K562 (cell line): ENCODE results near the gene NAV2. TPM values are rescaled to one million over a fixed set of nuclear protein-coding genes. Genes with fewer than 3 reads are reported as not detected.

Experiments
- ATAC-seq: fragments of 200-7000 bp; cut with Tn5 transposase; 3 replicates; pipeline ENCODE4 v1.9.1; 2020; ENCODE audit warnings: moderate library complexity
- BruUV-seq: library from RNA; stranded (reverse); fragments of 400-500 nt; replicated peaks from 2 replicates; lab custom pipeline; 2021; lab: Mats Ljungman, UMichigan
- CTCF ChIA-PET: fragments of 300-600 bp; formaldehyde crosslinking; extraction: SDS; loops from one replicate; lab custom pipeline; 2021; ENCODE audit warnings: low intra/inter-chr PET ratio; lab: Yijun Ruan, JAX
- POLR2A ChIA-PET: fragments of 300-600, 350-650 bp; sonication (Branson Sonifier 250); formaldehyde crosslinking; extraction: SDS; loops from one replicate; lab custom pipeline; 2021; ENCODE audit warnings: antibody characterized with exemption, inconsistent platforms; lab: Yijun Ruan, JAX
- DNase-seq, 4 experiments: peaks; one replicate each; pipeline versions ENCODE4 v3.0.0 to v3.0.0-alpha.2; 2011 to 2018; ENCODE audit warnings: low spot score in 3 of 4, mixed read lengths in 3 of 4; ENCODE audit errors: extremely low read depth in 1 of 4
- FAIRE-seq: peaks from 2 replicates; lab custom pipeline; 2011; peaks lifted over from hg19 to GRCh38; lab: Jason Lieb, UNC
- H2AFZ ChIP-seq: 2 replicates; pipeline ENCODE4 v1.6.0; 2011; ENCODE audit warnings: low read depth, low read length, control low read depth, inconsistent platforms
- H3K27ac ChIP-seq: fragments of 200-600 bp; 3 replicates; pipeline ENCODE4 v1.8.0; 2011; ENCODE audit warnings: low read depth, mild to moderate bottlenecking, control low read depth, inconsistent platforms, low read length, moderate library complexity, mixed read lengths; ENCODE audit errors: extremely low read depth
- H3K27me3 ChIP-seq, 2 experiments: fragments of 300-600 bp in 1 of 2; 2 replicates in 1 of 2; 3 replicates in 1 of 2; pipeline versions ENCODE4 v1.6.0 to v1.8.0; 2011; ENCODE audit warnings: inconsistent platforms in 2 of 2, low read length in 2 of 2, mild to moderate bottlenecking in 1 of 2, mixed read lengths in 1 of 2, moderate library complexity in 1 of 2; ENCODE audit not compliant: control insufficient read depth in 2 of 2, insufficient read depth in 2 of 2
- H3K36me3 ChIP-seq: fragments of 300-600 bp; 3 replicates; pipeline ENCODE4 v1.8.0; 2011; ENCODE audit warnings: mild to moderate bottlenecking, low read length, inconsistent platforms; ENCODE audit not compliant: control insufficient read depth, insufficient read depth
- H3K4me1 ChIP-seq, 2 experiments: fragments of 200-600 bp in 1 of 2; replicated peaks in 1 of 2; 2 replicates in 1 of 2; 3 replicates in 1 of 2; pipeline versions ENCODE4 v1.5.1 to v1.8.0; 2011; ENCODE audit warnings: inconsistent platforms in 2 of 2, low read length in 2 of 2, mild to moderate bottlenecking in 1 of 2, mixed read lengths in 1 of 2, moderate library complexity in 1 of 2; ENCODE audit not compliant: control insufficient read depth in 2 of 2, insufficient read depth in 2 of 2
- H3K4me2 ChIP-seq: 2 replicates; pipeline ENCODE4 v1.6.1; 2011; ENCODE audit warnings: low read length, control low read depth, inconsistent platforms, mixed read lengths; ENCODE audit not compliant: insufficient read depth
- H3K4me3 ChIP-seq: fragments of 200-600 bp; sonication (generic), shearing (Covaris generic); 2 replicates; pipeline ENCODE4 v1.5.1; 2016; ENCODE audit warnings: control low read depth, inconsistent platforms
- H3K79me2 ChIP-seq: fragments of 200-600 bp; 3 replicates; pipeline ENCODE4 v1.8.0; 2011; ENCODE audit warnings: low read length, inconsistent platforms; ENCODE audit not compliant: control insufficient read depth, insufficient read depth
- H3K9ac ChIP-seq, 2 experiments: 2 replicates each; pipeline versions ENCODE4 v1.6.0 to v1.6.1; 2011; ENCODE audit warnings: low read depth in 2 of 2, low read length in 2 of 2, control low read depth in 1 of 2, inconsistent platforms in 1 of 2, mild to moderate bottlenecking in 1 of 2, mixed read lengths in 1 of 2; ENCODE audit not compliant: insufficient read depth in 1 of 2
- H3K9me1 ChIP-seq: one replicate; pipeline ENCODE4 v1.6.0; 2011; ENCODE audit warnings: inconsistent platforms, mild to moderate bottlenecking, low read length, moderate library complexity; ENCODE audit not compliant: control insufficient read depth, insufficient read depth
- H3K9me3 ChIP-seq: replicated peaks from 2 replicates; pipeline ENCODE4 v1.5.1; 2011; ENCODE audit warnings: low read depth, low read length, inconsistent platforms; ENCODE audit not compliant: control insufficient read depth, insufficient read depth
- H4K20me1 ChIP-seq: replicated peaks from 2 replicates; pipeline ENCODE4 v1.6.1; 2011; ENCODE audit warnings: low read length, inconsistent platforms, mixed read lengths; ENCODE audit not compliant: control insufficient read depth, insufficient read depth
- BRCA1 ChIP-seq, 2 experiments: fragments of 450-650 bp in 1 of 2; sonication (generic) in 1 of 2; formaldehyde crosslinking in 1 of 2; IDR thresholded peaks; 2 replicates each; pipeline versions ENCODE4 v1.5.0 to v1.6.1; 2017 to 2020; ENCODE audit warnings: mild to moderate bottlenecking in 1 of 2, missing genetic modification reagents in 1 of 2
- CBFA2T2 ChIP-seq: fragments of 450-650 bp; conservative IDR thresholded peaks from 2 replicates; pipeline ENCODE4 v1.6.1; 2017; ENCODE audit warnings: mild to moderate bottlenecking
- CBFA2T3 ChIP-seq: fragments of 450-650 bp; IDR thresholded peaks from 2 replicates; pipeline ENCODE4 v1.6.1; 2017
- DDX20 ChIP-seq: fragments of 450-650 bp; IDR thresholded peaks from 2 replicates; pipeline ENCODE4 v1.6.1; 2016; ENCODE audit warnings: missing genetic modification characterization, low read depth, mild to moderate bottlenecking, missing compliant biosample characterization, moderate library complexity
- DPF2 ChIP-seq: fragments of 450-650 bp; IDR thresholded peaks from 2 replicates; pipeline ENCODE4 v1.6.1; 2016
- HSF4 ChIP-seq: fragments of 250-450 bp; sonication (Bioruptor Pico); IDR thresholded peaks from 2 replicates; pipeline ENCODE4 v2.1.2; 2022; ENCODE audit warnings: mild to moderate bottlenecking, moderate library complexity, borderline replicate concordance
- MCM7 ChIP-seq, 2 experiments: fragments of 450-650 bp; IDR thresholded peaks; 2 replicates each; pipeline ENCODE4 v1.6.1; 2016 to 2018
- NCOA6 ChIP-seq: fragments of 450-650 bp; IDR thresholded peaks from 2 replicates; pipeline ENCODE4 v1.6.1; 2017; ENCODE audit warnings: mild to moderate bottlenecking
- NFIX ChIP-seq: fragments of 250-450 bp; sonication (Bioruptor Pico); IDR thresholded peaks from 2 replicates; pipeline ENCODE4 v1.4.0; 2020; ENCODE audit warnings: low read depth, mild to moderate bottlenecking, moderate library complexity
- PHB2 ChIP-seq: fragments of 450-650 bp; IDR thresholded peaks from 2 replicates; pipeline ENCODE4 v1.6.1; 2017; ENCODE audit warnings: low read depth
- TAL1 ChIP-seq: fragments of 450-650 bp; IDR thresholded peaks from 2 replicates; pipeline ENCODE4 v1.6.1; 2016; ENCODE audit warnings: mild to moderate bottlenecking
- ZC3H11A ChIP-seq: IDR thresholded peaks from 2 replicates; pipeline ENCODE4 v1.6.1; 2012; ENCODE audit warnings: low read depth, low read length, improper control_type of control experiment
- ZFP36 ChIP-seq: fragments of 150-350 bp; IDR thresholded peaks from 2 replicates; pipeline ENCODE4 v1.6.1; 2018; ENCODE audit warnings: low read length, low read depth; ENCODE audit not compliant: partially characterized antibody
- ZKSCAN3 ChIP-seq: fragments of 250-450 bp; sonication (Bioruptor Pico); IDR thresholded peaks from 2 replicates; pipeline ENCODE4 v1.4.0; 2020
- ZNF408 ChIP-seq: fragments of 250-450 bp; sonication (Bioruptor Pico); IDR thresholded peaks from 2 replicates; pipeline ENCODE4 v1.4.0; 2020; ENCODE audit warnings: low read depth, mild to moderate bottlenecking, moderate library complexity
- ZNF444 ChIP-seq: fragments of 250-450 bp; sonication (Bioruptor Pico); IDR thresholded peaks from 2 replicates; pipeline ENCODE4 v1.4.0; 2020; ENCODE audit warnings: mild to moderate bottlenecking, moderate library complexity
- WGBS: fragments of 100-300 bp; shearing (Covaris generic); methylation state at CpG from one replicate; pipeline ENCODE4 v1.1.6; 2016; ENCODE audit warnings: low coverage, mixed read lengths; ENCODE audit not compliant: insufficient coverage; ENCODE audit errors: missing lambda C conversion rate; 5-methylcytosine and 5-hydroxymethylcytosine counted together
- in situ Hi-C: fragments of 300-500 bp; cut with MboI; formaldehyde crosslinking; loops from 4 replicates; pipeline ENCODE4 v1.15.0; 2018; ENCODE audit warnings: inconsistent platforms, mixed read lengths
- intact Hi-C: fragments of 100-400 bp; cut with micrococcal nuclease; formaldehyde crosslinking; loops from 2 replicates; pipeline ENCODE4 v1.14.2; 2022
- polyA plus RNA-seq, 8 experiments: library from polyadenylated mRNA; depleted of rRNA in 4 of 8; stranded (reverse) in 5 of 8; unstranded in 3 of 8; fragments of >200 nt; fragmentation: Nextera tagmentation in 2 of 8; fragmentation: Illumina TruSeq in 1 of 8; extraction: Ambion mirVana in 2 of 8; extraction: Trizol in 1 of 8; gene quantifications; 2 replicates each; pipeline versions ENCODE4 v1.2.1 to v1.2.3, GENCODE V29; 2011 to 2014; ENCODE audit warnings: inconsistent platforms in 1 of 8, missing spikeins in 1 of 8
- total RNA-seq, 7 experiments: library from RNA; depleted of rRNA in 6 of 7; stranded (reverse); fragments of >200 nt in 6 of 7; fragmentation: Illumina TruSeq in 2 of 7; extraction: Trizol in 2 of 7; gene quantifications; 2 replicates each; pipeline versions ENCODE4 v1.2.1 to v1.2.3, GENCODE V29; 2011 to 2021; ENCODE audit warnings: low replicate concordance in 1 of 7
- TF ChIP-seq, protein P1 (sequence below): fragments of 450-650 bp; IDR thresholded peaks from 2 replicates; pipeline ENCODE4 v1.6.1; 2017; ENCODE audit warnings: mild to moderate bottlenecking, moderate library complexity

The NAV2 gene
- total and polyA plus RNA-seq, 9 of the 15 experiments (the other 6 are each of a cell fraction or from before 2014, with no cell fraction given), result 0.03 to 0.35 (median 0.05) TPM

DNA sequence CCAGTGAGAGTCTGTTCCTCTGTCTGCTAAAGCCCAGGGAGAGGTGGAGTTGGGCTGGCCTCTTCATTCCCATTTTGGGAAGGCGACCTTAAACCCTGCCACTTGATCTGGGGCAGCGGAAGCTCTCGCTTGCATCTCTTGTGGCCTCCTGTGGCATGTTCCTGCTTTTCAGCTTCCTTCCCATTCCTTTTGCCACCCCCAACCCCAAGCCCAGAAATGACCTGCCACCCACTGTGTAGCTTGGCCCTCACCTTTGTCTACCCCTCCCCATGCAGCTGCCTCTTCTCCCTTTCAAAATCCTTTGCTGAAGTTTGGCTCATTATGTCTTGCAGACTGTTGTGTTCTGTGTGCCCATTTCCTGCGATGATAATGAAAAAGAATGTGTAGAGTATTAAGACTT is 337.4 kb downstream of the NAV2 start:
- intact Hi-C loops (no loop called here), in situ Hi-C loops (no loop called here)
- no peaks in the 10 kb centered on the region for H3K9me1 ChIP-seq
- H3K4me3 ChIP-seq, result no peak overlapping the region
- H2AFZ ChIP-seq, result no peak overlapping the region
- H3K9me3 ChIP-seq, result no peaks in the 10 kb centered on the region
- H3K27ac ChIP-seq, result no peak overlapping the region
- TF ChIP-seq ZNF408 (CRISPR knock-in tag), result no peak
- ATAC-seq (no peak), DNase-seq (no peak), FAIRE-seq (no peak)
- peaks cover 0 to 7% of the 10 kb centered on the region in 2 experiments; a peak in 2 of 5 replicates for H3K4me1 ChIP-seq
- 48% methylated on average over 4 of the region's 4 CpGs for WGBS
- ChIA-PET CTCF (no interaction called here), POLR2A (interaction anchor here (1.4 to 1.7 kb wide), 3 partner anchors 8 to 22 kb away, joined by 4 read pairs; no protein-coding TSS in a partner anchor)
- BruUV-seq, result no TSS peak
- H3K36me3 ChIP-seq, result no peaks in the 10 kb centered on the region
- no peaks in the 10 kb centered on the region for H4K20me1 ChIP-seq
- H3K4me2 ChIP-seq, result no peak overlapping the region
- 0 out of 5 replicates have a peak, but pooled peaks cover 0 to 4% of the 10 kb centered on the region in 2 experiments for H3K27me3 ChIP-seq
- no peaks in the 10 kb centered on the region for H3K79me2 ChIP-seq
- no peak overlapping the region for H3K9ac ChIP-seq

DNA sequence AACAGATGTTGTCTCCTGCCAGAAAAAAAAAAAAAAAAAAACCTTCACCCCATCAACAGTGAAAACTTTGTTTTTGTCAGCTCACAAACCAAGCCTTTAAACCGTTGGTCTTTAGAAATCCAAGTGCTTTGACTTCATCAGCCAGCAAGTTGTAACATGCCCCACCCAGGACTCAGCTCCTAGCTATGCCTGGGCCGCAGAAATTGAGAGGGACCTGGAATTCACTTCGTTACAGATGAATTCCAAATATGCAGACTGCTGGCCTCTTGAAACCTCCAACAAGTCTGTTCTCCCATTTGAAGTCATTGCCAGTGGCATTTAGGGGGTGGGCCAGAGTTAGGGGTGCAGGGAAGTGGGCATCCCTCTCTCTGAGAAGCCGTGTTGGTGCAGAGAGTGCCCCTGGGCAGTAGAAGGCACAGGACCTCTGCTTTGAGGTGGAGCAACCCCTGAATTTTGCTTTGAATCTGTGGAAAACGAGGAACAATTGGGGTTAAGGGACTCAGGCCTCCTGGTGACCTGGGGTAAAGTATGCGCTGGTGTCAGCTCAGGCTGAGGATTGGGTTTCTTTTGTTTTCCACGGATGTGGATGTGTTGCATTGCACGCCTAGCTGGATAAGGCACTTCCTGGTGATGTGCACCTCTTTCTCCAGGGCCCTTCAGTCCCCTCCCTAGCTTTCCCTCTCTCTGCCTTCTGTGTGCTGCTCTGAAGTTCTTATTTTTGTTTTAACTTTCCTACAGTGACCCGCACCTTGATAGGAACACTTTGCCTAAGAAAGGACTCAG is 338.1 kb downstream of the NAV2 start:
- WGBS, result 37% methylated on average over 9 of the region's 9 CpGs
- H3K4me3 ChIP-seq, result no peak overlapping the region
- H4K20me1 ChIP-seq, result no peaks in the 10 kb centered on the region
- no peak overlapping the region for H3K9ac ChIP-seq
- no peaks in the 10 kb centered on the region for H3K79me2 ChIP-seq
- ChIA-PET POLR2A (interaction anchor here (0.5 to 1.7 kb wide), 4 partner anchors 9 to 27 kb away, joined by 3 to 4 read pairs (median 4); no protein-coding TSS in a partner anchor), CTCF (no interaction called here)
- no peak overlapping the region for H3K4me2 ChIP-seq
- H3K27ac ChIP-seq, result no peak overlapping the region
- H3K4me1 ChIP-seq, result peaks cover 0 to 4% of the 10 kb centered on the region in 2 experiments; a peak in 2 of 5 replicates
- BruUV-seq, result no TSS peak
- intact Hi-C loops, result no loop called here
- no peak overlapping the region for H2AFZ ChIP-seq
- FAIRE-seq (no peak), DNase-seq (no peak), ATAC-seq (no peak; the same call in 2 of the 3 replicates)
- H3K27me3 ChIP-seq, result no peaks in the 10 kb centered on the region
- in situ Hi-C loops, result no loop called here
- no peaks in the 10 kb centered on the region for H3K36me3 ChIP-seq
- no peaks in the 10 kb centered on the region for H3K9me3 ChIP-seq
- H3K9me1 ChIP-seq, result no peaks in the 10 kb centered on the region
- TF ChIP-seq ZC3H11A (no peak), NCOA6 (no peak), MCM7 (IDR thresholded peaks at IDR 0.05) (no peak), DDX20 (tag) (no peak), HSF4 (CRISPR knock-in tag) (no peak), CBFA2T2 (no peak), CBFA2T3 (no peak), NFIX (CRISPR knock-in tag) (no peak), DPF2 (no peak), BRCA1 (IDR thresholded peaks at IDR 0.05) (no peak), BRCA1 (CRISPR knock-in tag; IDR thresholded peaks at IDR 0.05) (no peak), PHB2 (no peak), TAL1 (no peak), ZKSCAN3 (CRISPR knock-in tag) (no peak), ZFP36 (no peak), ZNF444 (CRISPR knock-in tag) (no peak)
- TF ChIP-seq, protein P1, sequence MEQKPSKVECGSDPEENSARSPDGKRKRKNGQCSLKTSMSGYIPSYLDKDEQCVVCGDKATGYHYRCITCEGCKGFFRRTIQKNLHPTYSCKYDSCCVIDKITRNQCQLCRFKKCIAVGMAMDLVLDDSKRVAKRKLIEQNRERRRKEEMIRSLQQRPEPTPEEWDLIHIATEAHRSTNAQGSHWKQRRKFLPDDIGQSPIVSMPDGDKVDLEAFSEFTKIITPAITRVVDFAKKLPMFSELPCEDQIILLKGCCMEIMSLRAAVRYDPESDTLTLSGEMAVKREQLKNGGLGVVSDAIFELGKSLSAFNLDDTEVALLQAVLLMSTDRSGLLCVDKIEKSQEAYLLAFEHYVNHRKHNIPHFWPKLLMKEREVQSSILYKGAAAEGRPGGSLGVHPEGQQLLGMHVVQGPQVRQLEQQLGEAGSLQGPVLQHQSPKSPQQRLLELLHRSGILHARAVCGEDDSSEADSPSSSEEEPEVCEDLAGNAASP, result no peak
